Fibroblast of skin of back (primary cell): ENCODE results near the gene PTF1A.

Experiments used
- DNase-seq: peaks from one replicate; pipeline ENCODE4 v3.0.0-alpha.2; 2013

PTF1A gene

DNA sequence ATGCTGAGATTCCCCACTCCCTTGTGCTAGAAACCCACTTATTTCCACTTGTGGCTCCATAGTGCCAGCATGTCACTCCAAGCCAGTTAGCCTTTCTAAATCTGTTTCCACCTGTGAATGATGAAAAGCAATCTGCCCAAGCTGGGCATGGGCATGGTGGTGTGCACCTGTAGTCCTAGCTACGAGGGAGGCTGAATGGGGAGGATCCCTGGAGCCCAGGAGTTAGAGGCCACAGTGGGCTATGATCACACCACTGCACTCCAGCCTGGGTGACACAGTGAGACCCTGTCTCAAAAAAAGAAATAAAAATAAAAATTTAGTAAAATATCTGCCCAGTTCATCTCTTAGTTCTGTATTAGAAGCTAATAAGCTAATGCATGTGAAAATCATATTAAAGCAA lies 5.0 kb upstream of the PTF1A start:
- no peak for DNase-seq

DNA sequence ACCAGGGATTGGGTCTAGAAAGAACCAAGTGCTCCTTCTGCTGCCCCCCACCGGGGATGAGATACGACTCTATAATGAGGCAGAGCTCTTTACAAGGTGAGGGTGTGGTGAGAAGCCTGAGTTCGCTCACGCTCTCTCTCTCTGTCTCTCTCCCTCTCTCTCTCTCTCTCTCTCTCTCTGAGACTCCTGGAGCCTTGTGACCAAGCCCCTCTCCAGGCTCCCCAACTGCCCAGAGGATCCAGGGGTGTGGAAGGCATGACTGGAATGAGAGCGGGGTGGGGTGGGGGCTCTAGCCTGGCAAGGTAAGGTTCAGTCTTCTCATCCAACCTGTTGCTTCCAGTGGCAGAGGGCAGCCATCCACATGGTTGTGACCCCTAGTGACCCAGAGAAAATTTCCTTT lies 3.1 kb upstream of the PTF1A start:
- DNase-seq: no peak

DNA sequence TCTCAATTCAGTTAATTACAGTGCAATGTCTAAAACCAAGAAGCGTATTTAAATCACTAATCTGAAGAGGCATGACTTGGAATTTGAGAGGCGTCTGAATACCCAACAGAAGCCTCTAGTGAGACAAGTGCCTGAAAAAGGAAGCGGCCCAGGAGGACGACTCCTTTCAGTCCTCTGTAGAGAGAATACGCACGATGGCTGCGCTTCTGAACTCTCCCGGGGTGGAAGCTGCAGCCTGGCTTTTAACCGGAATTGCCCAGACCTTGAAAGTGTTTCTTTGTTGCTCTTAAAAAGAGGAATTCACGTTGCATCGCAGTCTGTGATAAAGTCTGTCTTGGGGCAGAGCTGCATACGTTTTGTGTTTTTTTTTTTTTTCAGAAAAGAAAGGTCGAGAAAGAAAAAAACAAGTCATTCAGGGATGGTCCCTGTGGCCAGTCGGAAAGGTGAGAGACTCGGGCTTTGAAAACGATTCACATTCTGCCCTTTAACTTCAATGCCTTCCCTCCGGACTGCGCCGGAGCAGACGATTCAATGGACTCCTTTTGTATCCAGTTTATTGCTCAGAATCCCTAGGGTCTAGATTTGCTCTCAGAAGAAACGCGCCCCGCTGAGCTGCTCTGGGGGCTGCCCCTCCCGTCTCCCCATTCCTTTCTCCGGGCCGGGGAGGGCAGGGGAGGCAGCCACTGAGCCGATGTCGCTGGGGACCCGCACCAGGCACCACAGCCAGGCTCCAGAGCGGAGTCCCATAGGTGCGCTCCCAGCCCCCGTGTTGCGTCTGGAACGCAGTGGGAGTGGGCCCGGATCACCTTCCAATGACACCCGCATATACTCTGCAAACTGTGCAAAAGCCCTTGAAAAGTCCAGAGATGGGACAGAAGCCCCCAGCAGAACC lies 994 bp upstream of the PTF1A start:
- DNase-seq: no peak

DNA sequence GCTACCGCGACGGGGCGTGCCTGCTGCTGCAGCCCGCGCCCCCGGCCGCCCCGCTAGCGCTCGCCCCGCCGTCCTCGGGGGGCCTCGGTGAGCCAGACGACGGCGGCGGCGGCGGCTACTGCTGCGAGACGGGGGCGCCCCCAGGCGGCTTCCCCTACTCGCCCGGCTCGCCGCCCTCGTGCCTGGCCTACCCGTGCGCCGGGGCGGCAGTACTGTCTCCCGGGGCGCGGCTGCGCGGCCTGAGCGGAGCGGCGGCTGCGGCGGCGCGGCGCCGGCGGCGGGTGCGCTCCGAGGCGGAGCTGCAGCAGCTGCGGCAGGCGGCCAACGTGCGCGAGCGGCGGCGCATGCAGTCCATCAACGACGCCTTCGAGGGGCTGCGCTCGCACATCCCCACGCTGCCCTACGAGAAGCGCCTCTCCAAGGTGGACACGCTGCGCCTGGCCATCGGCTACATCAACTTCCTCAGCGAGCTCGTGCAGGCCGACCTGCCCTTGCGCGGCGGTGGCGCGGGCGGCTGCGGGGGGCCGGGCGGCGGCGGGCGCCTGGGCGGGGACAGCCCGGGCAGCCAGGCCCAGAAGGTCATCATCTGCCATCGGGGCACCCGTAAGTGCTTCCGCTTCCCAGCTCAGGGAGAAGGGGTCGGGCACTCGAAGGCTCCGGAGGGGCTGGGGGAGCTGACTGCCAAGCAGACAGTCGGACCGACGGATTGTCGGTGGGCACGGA lies 761 bp downstream of the PTF1A start:
- DNase-seq: no peak

DNA sequence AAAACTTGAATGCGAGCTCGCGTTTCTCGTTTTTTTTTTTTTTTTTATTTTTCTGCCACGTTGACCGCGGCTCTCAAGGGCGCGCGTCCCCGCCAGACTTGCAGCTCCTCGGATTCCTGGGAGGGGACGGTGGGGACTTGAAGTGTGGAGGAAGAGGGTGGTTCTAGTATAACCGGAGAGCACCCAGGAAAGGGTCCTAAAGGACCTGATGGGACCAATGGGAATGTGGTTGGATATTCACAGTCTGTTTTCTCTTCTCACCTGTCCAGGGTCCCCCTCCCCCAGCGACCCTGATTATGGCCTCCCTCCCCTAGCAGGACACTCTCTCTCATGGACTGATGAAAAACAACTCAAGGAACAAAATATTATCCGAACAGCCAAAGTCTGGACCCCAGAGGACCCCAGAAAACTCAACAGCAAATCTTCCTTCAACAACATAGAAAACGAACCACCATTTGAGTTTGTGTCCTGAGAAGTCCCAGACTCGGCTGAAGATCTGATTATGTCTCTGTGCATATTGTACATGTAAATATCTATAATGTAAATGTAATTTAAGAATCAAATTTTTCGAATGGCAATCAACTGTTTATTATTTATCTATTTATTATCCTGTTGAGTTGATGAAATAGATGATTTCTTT lies 1.4 kb downstream of the PTF1A start:
- no peak for DNase-seq

DNA sequence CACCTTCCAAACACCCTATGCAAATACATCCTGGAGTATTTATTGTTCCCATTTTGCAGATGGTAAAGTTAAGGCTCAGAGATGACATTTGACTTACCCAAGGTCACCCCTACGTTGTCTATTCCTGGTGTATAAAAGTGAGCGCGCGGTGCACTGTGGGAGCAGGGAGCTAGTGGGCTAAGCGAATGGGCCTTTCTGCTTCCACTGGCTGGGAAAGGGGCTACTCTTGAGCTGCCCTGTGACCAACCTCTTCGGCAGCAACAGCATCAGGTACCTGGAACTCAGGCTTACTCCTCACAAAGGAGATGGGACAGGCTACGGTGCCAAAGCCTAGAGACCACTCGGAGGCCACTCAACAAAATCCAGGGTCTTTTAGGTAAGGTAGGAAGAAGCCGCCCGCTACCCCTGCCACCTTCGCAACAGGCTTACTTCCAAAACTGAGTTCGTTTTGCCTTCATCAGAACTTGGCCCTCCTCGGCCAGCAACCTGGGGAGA lies 2.4 kb downstream of the PTF1A start:
- DNase-seq: no peak

DNA sequence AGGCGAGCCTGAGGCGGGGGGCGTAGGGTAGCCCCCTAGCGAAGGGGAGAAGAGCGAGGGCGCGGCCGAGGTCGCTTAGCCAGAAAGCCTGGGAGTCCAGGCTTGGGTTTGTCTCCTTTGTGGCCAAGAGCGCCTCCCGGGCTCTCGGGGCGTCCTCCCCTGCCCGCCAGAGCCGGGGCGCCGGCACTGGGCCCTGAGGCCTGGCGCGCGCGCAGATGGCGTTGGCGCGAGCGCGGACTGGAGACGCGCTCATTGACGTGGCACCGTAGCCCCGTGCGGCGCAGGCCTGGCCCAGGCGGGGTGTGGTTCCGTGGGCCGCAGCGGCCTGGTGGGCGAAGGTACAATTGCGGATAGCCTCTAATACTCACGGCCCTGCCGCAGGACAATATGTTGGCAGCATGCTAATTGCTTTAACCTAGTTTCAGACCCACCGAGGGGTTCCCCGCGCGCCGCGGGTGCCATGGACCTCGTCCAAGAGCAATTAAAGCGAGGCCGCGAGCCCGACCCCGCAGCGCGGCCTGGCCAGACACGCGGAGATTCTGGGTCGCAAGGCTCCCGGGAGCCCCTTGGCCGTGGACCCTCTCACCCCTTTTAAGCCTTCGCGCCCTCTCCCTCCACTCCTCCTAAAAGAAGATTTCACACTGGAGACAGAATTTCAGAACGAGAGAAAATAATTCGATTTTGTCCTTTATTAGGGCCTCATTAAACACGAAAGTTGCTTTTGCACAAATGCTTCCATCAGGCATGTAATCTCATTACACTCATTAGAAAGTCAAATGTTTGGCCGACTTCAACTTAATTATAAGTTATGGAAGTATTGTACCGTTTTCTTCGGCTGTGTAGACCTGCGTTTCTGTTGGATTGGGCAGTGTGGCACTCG lies 3.1 kb downstream of the PTF1A start:
- DNase-seq: no peak

DNA sequence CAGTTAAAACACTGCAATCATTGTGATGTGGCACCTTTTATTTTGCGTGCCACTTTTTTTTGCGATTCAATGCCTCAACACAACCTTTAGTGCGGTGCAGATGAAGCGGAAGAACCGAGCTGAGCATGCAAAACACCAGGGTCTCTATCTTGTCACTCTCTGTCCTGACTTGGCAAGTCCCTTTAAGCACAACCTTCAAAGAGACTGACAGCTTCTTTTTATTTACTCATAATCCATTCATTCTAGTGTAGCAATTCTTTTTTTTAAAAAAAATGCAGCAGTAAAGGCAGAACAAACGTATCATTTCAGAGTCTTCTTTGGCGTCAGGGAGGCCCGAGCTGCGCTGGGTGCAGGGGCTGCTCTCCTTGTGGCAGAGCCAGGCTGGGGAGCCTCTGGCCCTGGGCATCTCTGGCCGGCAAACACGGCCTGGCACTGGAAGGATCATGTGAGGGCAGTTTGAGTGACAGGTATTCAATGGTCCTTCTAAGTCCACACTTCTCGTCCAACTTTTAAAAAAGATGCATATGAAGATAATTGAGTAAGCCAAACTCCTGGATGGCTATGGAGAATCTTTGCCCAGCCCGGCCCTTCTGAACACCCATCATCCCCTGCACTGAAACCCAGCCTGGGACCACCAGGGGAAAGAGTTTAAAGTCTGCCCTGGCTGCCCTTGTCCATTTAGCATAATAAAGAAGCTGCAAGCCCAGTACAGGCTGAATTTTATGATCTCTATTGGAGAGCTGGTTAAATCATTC lies 3.9 kb downstream of the PTF1A start:
- no peak for DNase-seq

DNA sequence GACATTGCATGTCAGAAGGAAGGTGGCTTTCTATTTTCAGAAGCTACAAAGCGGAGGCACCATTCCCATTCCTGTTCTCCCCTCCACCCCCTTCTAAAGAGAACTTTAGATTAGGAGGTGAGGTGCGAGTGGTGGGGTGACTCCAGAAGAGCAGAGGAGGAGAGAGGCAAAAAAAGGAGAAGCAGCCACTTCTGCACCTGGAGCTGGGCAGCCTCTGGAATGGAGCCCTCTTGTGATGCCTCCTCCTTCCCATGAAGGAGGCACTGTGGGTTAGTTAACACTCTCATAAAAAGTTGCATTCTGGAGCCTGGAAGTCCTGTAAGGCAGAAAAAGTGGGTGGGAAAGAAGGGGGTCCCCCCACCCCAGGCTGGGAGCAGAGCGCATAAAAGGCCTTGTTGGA lies 4.8 kb downstream of the PTF1A start:
- no peak for DNase-seq

DNA sequence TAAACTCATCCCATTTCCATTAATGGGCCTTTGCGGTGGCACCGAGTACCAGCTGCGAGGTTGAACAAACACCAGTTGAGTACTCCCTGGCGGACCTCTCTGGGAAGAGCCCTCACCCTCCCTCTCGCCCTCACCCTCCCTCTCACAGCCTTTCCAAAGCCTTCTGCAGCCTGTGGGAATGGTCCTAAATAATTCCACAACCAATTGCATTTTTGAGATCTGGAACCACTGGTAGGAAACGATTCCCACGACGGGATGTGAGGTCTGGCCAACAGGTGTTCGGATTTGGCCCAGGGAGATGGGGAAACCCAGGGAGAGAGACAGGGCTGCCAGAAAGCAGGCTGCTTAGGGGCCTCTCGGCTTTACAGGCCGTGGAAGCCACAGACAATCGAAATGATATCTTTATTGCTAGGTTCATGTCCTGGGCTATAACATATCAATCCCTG lies 5.3 kb downstream of the PTF1A start:
- no peak for DNase-seq

DNA sequence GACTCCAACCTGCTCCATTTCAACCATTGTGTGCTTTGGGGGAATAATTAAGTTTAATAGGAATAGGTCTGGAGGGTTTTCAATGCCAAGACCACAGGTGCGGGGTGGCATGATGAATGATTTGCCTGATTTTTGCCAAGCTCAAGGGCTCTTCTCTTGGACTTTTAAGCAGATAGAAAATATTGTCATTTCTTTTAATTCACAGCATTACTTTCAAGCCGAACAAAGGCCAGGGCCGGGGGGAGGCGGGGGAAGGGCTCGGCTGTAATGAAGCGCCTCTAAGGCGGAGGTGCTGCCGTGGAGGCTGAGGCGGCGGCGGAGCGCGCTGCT lies 6.5 kb downstream of the PTF1A start:
- DNase-seq: no peak

DNA sequence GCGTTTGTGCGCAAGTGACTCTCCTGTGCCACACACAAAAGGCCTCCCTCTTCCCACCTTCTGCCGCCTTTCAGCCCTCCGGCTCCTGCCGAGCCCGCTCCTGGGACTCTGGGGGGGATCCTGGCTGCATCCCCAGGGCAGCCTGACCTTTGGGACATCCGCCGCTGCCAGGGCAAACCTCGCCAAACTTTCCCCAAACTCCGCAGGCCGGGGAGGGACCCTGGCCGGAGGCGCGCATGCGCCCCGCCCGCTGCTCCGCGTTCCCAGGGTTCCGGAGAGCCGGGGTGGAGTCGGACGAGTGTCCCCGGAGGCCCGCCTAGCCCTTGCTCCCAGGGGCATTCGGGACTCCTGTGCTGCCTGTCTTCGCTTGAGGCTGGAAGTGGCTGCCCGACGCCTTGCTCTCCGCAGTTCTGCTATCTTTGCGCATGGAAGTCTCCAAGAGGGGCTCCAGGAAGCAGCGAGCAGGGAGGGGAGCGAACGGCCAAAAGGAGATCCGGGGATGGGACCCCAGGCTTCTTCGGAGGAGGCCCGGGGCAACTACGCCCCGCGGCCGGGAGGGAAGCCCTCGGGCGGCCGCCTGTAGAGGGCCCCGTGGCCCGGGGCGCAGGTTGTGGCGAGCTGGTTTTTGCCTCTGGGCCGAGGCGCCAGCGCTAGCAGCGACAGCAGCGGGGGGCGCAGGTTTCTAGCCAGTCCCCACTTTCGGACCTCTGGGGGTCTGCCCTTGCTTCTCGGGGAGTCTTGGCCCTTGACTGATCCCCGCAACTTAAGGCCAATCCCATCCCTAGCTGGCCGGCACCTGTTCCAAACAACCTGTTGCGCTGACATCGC lies 7.0 kb downstream of the PTF1A start:
- no peak for DNase-seq

DNA sequence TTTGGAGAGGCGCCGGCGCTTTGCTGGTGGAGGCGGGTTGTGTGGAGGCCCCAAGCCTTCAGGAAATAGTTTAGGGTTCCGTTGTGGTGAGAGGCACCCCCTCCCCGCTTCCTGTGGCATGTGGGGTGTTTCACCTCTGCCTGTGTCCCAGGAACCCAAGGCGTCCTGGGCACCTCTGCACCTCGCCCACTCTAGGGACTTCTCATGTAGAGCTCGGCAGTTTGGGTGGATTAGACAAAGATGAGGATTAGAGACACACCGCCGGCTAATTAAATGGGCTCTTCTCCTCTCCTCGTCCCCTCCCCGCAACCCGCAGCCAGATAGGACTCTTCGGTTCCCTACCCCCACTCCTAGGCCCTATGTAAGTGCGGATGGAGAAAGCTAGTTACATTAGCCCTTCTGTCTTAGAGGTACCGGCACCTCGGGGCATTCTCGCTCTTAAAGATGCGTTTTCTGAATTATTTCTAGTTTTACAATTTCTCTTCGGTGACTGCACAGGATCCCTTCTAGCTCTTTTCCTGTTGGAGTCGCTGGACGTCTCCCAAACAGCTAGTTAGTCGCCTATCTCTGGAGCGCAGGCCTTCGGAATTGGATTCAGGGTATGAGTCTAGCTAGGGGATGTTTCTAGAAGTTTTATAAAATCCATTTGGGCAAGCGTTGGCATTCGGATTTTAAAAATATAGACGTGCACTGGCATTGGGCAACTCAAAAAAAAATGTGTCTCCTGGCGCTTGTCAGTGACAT lies 7.8 kb downstream of the PTF1A start:
- no peak for DNase-seq

DNA sequence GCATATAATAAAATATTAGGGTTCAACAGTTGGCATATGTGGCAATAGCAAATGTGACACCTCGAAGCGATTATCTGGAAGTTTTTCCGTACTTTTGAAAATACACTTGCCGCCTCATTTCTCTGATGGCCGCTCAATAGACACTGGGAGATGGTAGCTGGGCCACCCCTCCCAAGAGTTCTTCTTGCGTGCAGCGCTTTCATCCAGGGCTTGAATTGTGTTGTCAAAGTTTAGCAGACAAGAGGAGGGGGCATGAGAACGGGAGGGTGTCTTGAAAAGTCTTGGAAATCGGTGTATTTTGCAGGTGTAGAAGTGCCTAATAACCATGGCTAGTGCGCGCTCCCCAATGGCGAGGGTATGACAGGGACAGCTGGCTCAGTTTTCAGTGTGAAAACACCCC lies 8.5 kb downstream of the PTF1A start:
- no peak for DNase-seq

DNA sequence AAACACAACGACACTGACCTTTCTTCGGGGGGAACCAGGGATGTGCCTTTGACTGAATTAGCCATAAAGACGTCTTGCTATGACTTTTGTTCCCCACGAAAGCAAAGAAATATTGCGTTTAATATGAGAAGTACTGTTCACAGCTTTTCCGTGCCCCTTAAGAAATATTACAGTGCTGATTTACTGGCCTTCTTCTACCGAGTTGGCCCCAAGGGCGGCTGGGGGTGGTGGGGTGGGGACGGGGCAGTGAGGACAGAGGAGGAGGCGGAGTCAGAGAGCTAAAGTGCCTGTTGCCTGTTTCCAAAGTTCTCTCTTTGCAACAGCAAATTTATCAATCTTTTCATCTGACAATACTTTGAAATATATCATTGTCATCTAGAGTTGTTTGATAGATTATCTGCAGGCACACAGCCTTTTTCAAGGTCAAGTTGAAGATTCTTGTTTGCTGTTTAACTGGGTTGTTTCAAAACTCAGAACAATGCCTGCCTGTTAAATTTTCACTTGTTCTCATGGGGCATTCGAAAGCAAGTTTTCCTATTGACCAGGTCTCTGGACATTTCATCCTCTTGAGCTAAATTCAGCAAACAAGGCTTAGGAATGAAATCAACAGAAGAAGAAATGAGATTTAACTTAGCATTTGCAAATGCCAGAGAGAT lies 9.0 kb downstream of the PTF1A start:
- no peak for DNase-seq

DNA sequence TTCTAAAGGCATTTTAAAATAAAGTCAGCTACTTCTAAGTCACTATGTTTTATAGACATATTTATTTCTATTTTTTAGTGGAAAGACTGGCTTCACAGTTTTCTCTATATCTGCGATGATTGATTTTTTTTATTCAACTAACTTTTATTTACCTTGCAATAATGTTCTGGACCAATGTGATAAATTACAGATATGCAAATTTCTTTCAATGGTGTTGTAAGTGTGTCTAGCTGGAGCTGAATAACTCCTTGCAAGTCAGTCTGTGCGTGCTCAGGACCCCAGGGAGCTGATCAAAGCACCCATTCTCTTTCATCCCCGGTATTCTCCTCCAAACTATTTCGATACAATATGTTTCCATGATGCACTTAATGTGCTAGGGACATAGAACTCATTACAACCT lies 9.7 kb downstream of the PTF1A start:
- no peak for DNase-seq

DNA sequence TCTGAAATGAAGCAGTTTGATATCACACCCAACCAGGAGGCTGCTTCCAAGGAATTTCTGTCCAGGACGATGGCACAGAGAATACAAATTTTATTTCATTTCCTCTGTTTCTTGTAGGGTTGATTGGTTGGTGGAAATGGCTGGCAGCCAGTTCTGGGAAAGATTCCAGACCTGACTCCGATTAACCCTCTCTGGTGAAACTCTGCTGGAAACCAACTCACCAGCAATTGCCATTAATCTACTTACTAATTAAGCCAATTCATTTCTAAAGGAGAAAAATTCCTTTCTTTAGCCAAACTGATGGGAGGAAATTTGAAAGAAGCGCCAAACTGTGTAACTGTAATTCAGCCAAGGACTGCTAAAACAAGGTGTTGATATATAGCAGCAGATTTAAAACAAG lies 10.7 kb downstream of the PTF1A start:
- no peak for DNase-seq

DNA sequence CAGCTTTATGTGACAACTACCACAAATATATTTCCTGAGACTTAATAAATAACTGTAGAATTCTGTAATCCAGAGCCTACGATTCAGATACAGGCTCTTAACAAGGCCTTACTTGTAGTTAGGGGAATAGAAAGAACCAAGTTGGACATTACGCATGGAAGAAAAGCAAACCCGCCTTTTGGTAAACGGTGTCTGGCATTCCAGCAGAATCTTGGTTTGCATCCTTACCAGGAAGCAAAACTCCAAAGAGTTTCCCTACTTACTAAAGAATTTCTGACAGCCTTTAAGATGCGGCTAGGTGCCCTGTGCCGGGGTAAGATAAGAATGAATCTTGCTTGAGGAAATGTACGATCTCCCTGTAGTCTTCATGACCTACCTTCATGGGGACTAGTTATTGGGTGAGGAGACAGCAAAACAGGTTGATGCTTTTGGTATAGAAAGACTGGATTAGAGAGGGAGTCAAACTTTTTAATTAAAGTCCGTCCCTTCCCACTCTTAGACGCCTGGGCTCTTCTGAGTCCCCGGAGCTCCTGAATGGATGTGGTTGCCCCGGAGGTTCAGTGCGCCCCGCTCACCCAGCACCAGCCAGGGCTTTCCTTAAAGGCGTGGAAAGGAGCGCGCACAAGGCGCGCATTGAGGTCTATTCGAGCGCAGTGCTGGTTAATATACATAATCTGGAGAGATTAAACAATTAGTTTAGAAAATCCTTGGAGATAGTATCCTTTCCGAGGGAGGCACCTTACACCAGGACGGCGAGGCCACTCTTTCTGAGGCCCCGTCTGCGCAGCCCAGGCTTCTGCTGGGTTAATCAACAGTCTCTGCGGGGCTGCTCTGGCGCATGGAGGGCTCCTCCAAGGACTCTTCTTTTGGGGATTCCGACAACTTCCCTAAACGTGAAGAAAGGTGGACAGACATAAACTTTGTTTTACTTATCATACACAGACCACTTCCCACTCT lies 11.5 kb downstream of the PTF1A start:
- no peak for DNase-seq
